ENCODE data around the gene MKLN1. TPM values are rescaled to one million over a fixed set of nuclear protein-coding genes. Genes with fewer than 3 reads are reported as not detected.

MKLN1 gene
- total RNA-seq, 1 donor from 2014 or later: 61.7 TPM

- no peak overlapping the region for H3K27ac Mint-ChIP-seq
- H3K36me3 Mint-ChIP-seq: peaks cover 2% of the 10 kb centered on the region
- TF ChIP-seq CTCF (IDR thresholded peaks at IDR 0.05; ENCODE audit: unreplicated experiment): no peak
- H3K9me3 Mint-ChIP-seq: peaks cover 25% of the 10 kb centered on the region
- no peak for DNase-seq (ENCODE audit: low spot score in 2 of 2, unreplicated experiment in 2 of 2)
- H3K27me3 Mint-ChIP-seq (ENCODE audit: low read depth): no peaks in the 10 kb centered on the region
- peaks cover 5% of the 10 kb centered on the region for H3K4me1 Mint-ChIP-seq
- no peak overlapping the region for H3K4me3 Mint-ChIP-seq
Observed at GRCh38 chr7:131320603-131321002, 7.1 kb upstream of the MKLN1 start.

- H3K4me1 Mint-ChIP-seq: peaks cover 6% of the 10 kb centered on the region
- peaks cover 21% of the 10 kb centered on the region for H3K9me3 Mint-ChIP-seq
- H3K4me3 Mint-ChIP-seq: no peak overlapping the region
- DNase-seq (ENCODE audit: low spot score in 2 of 2, unreplicated experiment in 2 of 2): no peak
- peaks cover 2% of the 10 kb centered on the region for H3K36me3 Mint-ChIP-seq
- no peaks in the 10 kb centered on the region for H3K27me3 Mint-ChIP-seq (ENCODE audit: low read depth)
- TF ChIP-seq CTCF (IDR thresholded peaks at IDR 0.05; ENCODE audit: unreplicated experiment): no peak
- no peak overlapping the region for H3K27ac Mint-ChIP-seq
Observed at GRCh38 chr7:131321656-131322055, 6.0 kb upstream of the MKLN1 start.

- TF ChIP-seq CTCF (IDR thresholded peaks at IDR 0.05; ENCODE audit: unreplicated experiment): no peak
- H3K4me1 Mint-ChIP-seq: peaks cover 10% of the 10 kb centered on the region
- no peak for DNase-seq (ENCODE audit: low spot score in 2 of 2, unreplicated experiment in 2 of 2)
- H3K9me3 Mint-ChIP-seq: peaks cover 17% of the 10 kb centered on the region
- peaks cover 2% of the 10 kb centered on the region for H3K36me3 Mint-ChIP-seq
- H3K27ac Mint-ChIP-seq: no peak overlapping the region
- no peaks in the 10 kb centered on the region for H3K27me3 Mint-ChIP-seq (ENCODE audit: low read depth)
- H3K4me3 Mint-ChIP-seq: no peak overlapping the region
Observed at GRCh38 chr7:131322061-131322460, 5.6 kb upstream of the MKLN1 start.

- no peak for TF ChIP-seq CTCF (IDR thresholded peaks at IDR 0.05; ENCODE audit: unreplicated experiment)
Observed at GRCh38 chr7:131322861-131323260, 4.8 kb upstream of the MKLN1 start.

GRCh38 chr7:131325179-131325840 lies 2.4 kb upstream of the MKLN1 start:
- H3K9me3 Mint-ChIP-seq: peaks cover 4% of the 10 kb centered on the region
- TF ChIP-seq CTCF (IDR thresholded peaks at IDR 0.05; ENCODE audit: unreplicated experiment): no peak
- DNase-seq (ENCODE audit: low spot score in 2 of 2, unreplicated experiment in 2 of 2): no peak
- no peak overlapping the region for H3K27ac Mint-ChIP-seq
- no peak overlapping the region for H3K4me3 Mint-ChIP-seq
- H3K4me1 Mint-ChIP-seq: peaks cover 26% of the 10 kb centered on the region
- H3K27me3 Mint-ChIP-seq (ENCODE audit: low read depth): no peaks in the 10 kb centered on the region
- H3K36me3 Mint-ChIP-seq: peaks cover 2% of the 10 kb centered on the region

More at GRCh38 chr7:131322861-131323260, 4.8 kb upstream of the MKLN1 start:
- Mint-ChIP-seq H3K9me3 (peaks cover 15% of the 10 kb centered on the region), H3K27ac (no peak overlapping the region), H3K36me3 (peaks cover 2% of the 10 kb centered on the region), H3K4me3 (no peak overlapping the region), H3K4me1 (peaks cover 11% of the 10 kb centered on the region), H3K27me3 (ENCODE audit: low read depth) (no peaks in the 10 kb centered on the region)
- DNase-seq (ENCODE audit: low spot score in 2 of 2, unreplicated experiment in 2 of 2): no peak
